Measurements from ENCODE around the gene KPTN.
A peak's percentile ranks its signal among the peaks of the same experiment; 100 is the strongest.

Gene KPTN

GRCh38 chr19:47458672-47459071 lies 25.3 kb downstream of the KPTN start:
- Histone ChIP-seq H3F3A (ENCODE audit: low read depth) (no peaks in the 10 kb centered on the region), H3K27me3 (ENCODE audit: insufficient read depth, low read length, poor library complexity, severe bottlenecking) (no peaks in the 10 kb centered on the region), H3K36me3 (ENCODE audit: insufficient read depth, low read length) (no peaks in the 10 kb centered on the region), H3K9ac (ENCODE audit: low read depth, low read length, poor library complexity, severe bottlenecking) (no peak overlapping the region), H4K20me1 (ENCODE audit: insufficient read depth, low read length, poor library complexity, severe bottlenecking) (no peaks in the 10 kb centered on the region), H3K79me2 (ENCODE audit: insufficient read depth, low read length) (no peaks in the 10 kb centered on the region), H3K9me2 (replicated peaks; ENCODE audit: low read depth, low read length) (no peaks in the 10 kb centered on the region), H3K4me3 (ENCODE audit: low read length, poor library complexity, severe bottlenecking) (no peak overlapping the region), H3K4me1 (ENCODE audit: insufficient read depth, low read length, poor library complexity, severe bottlenecking) (no peaks in the 10 kb centered on the region), H3K4me2 (ENCODE audit: low read depth, low read length, poor library complexity, severe bottlenecking) (no peak overlapping the region), H3K9me3 (ENCODE audit: insufficient read depth, low read depth, low read length) (no peaks in the 10 kb centered on the region), H2AFZ (ENCODE audit: low read length) (0 out of 2 replicates have a peak overlapping the region, but pooled peaks have one; percentile 52)
- TF ChIP-seq EZH2phosphoT487 (IDR thresholded peaks at IDR 0.05; ENCODE audit: borderline replicate concordance): no peak
- TF ChIP-seq CTCF (conservative IDR thresholded peaks at IDR 0.05; ENCODE audit: low read length): no peak

- H3K9me2 ChIP-seq (replicated peaks; ENCODE audit: low read depth, low read length): no peaks in the 10 kb centered on the region
- H3F3A ChIP-seq (ENCODE audit: low read depth): no peaks in the 10 kb centered on the region
- H3K9ac ChIP-seq (ENCODE audit: low read depth, low read length, poor library complexity, severe bottlenecking): no peak overlapping the region
- H3K4me2 ChIP-seq (ENCODE audit: low read depth, low read length, poor library complexity, severe bottlenecking): no peak overlapping the region
- no peaks in the 10 kb centered on the region for H4K20me1 ChIP-seq (ENCODE audit: insufficient read depth, low read length, poor library complexity, severe bottlenecking)
- H3K4me1 ChIP-seq (ENCODE audit: insufficient read depth, low read length, poor library complexity, severe bottlenecking): no peaks in the 10 kb centered on the region
- no peak overlapping the region for H3K4me3 ChIP-seq (ENCODE audit: low read length, poor library complexity, severe bottlenecking)
- no peak overlapping the region for H2AFZ ChIP-seq (ENCODE audit: low read length)
- no peaks in the 10 kb centered on the region for H3K9me3 ChIP-seq (ENCODE audit: insufficient read depth, low read depth, low read length)
- H3K79me2 ChIP-seq (ENCODE audit: insufficient read depth, low read length): no peaks in the 10 kb centered on the region
- TF ChIP-seq EZH2phosphoT487 (IDR thresholded peaks at IDR 0.05; ENCODE audit: borderline replicate concordance): no peak
- TF ChIP-seq CTCF (conservative IDR thresholded peaks at IDR 0.05; ENCODE audit: low read length): no peak
- H3K36me3 ChIP-seq (ENCODE audit: insufficient read depth, low read length): no peaks in the 10 kb centered on the region
- H3K27me3 ChIP-seq (ENCODE audit: insufficient read depth, low read length, poor library complexity, severe bottlenecking): no peaks in the 10 kb centered on the region
These were observed 27.1 kb downstream of the KPTN start for GRCh38 chr19:47456721-47457474.

- Histone ChIP-seq H3F3A (ENCODE audit: low read depth) (no peaks in the 10 kb centered on the region), H3K36me3 (ENCODE audit: insufficient read depth, low read length) (no peaks in the 10 kb centered on the region), H3K27me3 (ENCODE audit: insufficient read depth, low read length, poor library complexity, severe bottlenecking) (no peaks in the 10 kb centered on the region), H4K20me1 (ENCODE audit: insufficient read depth, low read length, poor library complexity, severe bottlenecking) (no peaks in the 10 kb centered on the region), H3K4me2 (ENCODE audit: low read depth, low read length, poor library complexity, severe bottlenecking) (no peak overlapping the region), H3K9me2 (replicated peaks; ENCODE audit: low read depth, low read length) (no peaks in the 10 kb centered on the region), H3K9ac (ENCODE audit: low read depth, low read length, poor library complexity, severe bottlenecking) (no peak overlapping the region), H3K79me2 (ENCODE audit: insufficient read depth, low read length) (no peaks in the 10 kb centered on the region), H3K4me3 (ENCODE audit: low read length, poor library complexity, severe bottlenecking) (no peak overlapping the region), H2AFZ (ENCODE audit: low read length) (no peak overlapping the region), H3K9me3 (ENCODE audit: insufficient read depth, low read depth, low read length) (no peaks in the 10 kb centered on the region), H3K4me1 (ENCODE audit: insufficient read depth, low read length, poor library complexity, severe bottlenecking) (peaks cover 4% of the 10 kb centered on the region)
- TF ChIP-seq EZH2phosphoT487 (IDR thresholded peaks at IDR 0.05; ENCODE audit: borderline replicate concordance): no peak
- TF ChIP-seq CTCF (conservative IDR thresholded peaks at IDR 0.05; ENCODE audit: low read length): no peak
These were observed 33.5 kb downstream of the KPTN start for GRCh38 chr19:47450478-47450877.
